NT2/D1 (cell line): ENCODE measurements around the gene CRTAC1.

ENCODE experiments used
- SUZ12 ChIP-seq: IDR thresholded peaks from 2 replicates; pipeline ENCODE4 v1.6.1; 2011; ENCODE audit not compliant: insufficient read length, insufficient read depth; ENCODE audit errors: extremely low read depth
- YY1 ChIP-seq: IDR thresholded peaks from 2 replicates; pipeline ENCODE4 v1.6.1; 2011; ENCODE audit not compliant: insufficient read length, insufficient read depth
- ZNF274 ChIP-seq: IDR thresholded peaks from 2 replicates; pipeline ENCODE4 v1.6.1; 2011; ENCODE audit warnings: mild to moderate bottlenecking, low read depth, low read length

- TF ChIP-seq YY1 = no peak
- TF ChIP-seq ZNF274 = no peak
- no peak for TF ChIP-seq SUZ12
Observed at GRCh38 chr10:97974100-97974499, 56.3 kb downstream of the CRTAC1 start.
